Caco-2 (cell line): ENCODE measurements around the gene TSC22D3. TPM values are rescaled to one million over a fixed set of nuclear protein-coding genes. Genes with fewer than 3 reads are reported as not detected.

Experiments used
- BruUV-seq: library from RNA; stranded (reverse); fragments of 400-500 nt; replicated peaks from 2 replicates; lab custom pipeline; 2021; lab: Mats Ljungman, UMichigan
- CTCF ChIA-PET: fragments of 300-600 bp; sonication (Branson Sonifier 250); formaldehyde crosslinking; loops from one replicate; lab custom pipeline; 2022; ENCODE audit warnings: antibody characterized with exemption; lab: Charles Lee
- POLR2A ChIA-PET: fragments of 300-600 bp; sonication (Branson Sonifier 250); formaldehyde crosslinking; loops from one replicate; lab custom pipeline; 2022; ENCODE audit warnings: antibody characterized with exemption; lab: Charles Lee
- DNase-seq, 2 experiments: peaks; one replicate each; pipeline versions ENCODE4 v3.0.0 to v3.0.0-alpha.2; 2020 to 2022
- H3K27me3 ChIP-seq: replicated peaks from 2 replicates; pipeline ENCODE4 v1.6.0; 2011; ENCODE audit warnings: low read length; ENCODE audit not compliant: control insufficient read depth, insufficient read depth
- H3K36me3 ChIP-seq: 2 replicates; pipeline ENCODE4 v1.5.1; 2011; ENCODE audit warnings: low read length; ENCODE audit not compliant: control insufficient read depth, insufficient read depth
- H3K4me1 ChIP-seq: fragments of 250-450 bp; sonication (Bioruptor Pico); 2 replicates; pipeline ENCODE4 v1.5.1; 2020; ENCODE audit warnings: mild to moderate bottlenecking
- H3K4me3 ChIP-seq: 2 replicates; pipeline ENCODE4 v1.5.1; 2011; ENCODE audit warnings: low read depth, mild to moderate bottlenecking, control low read depth, low read length
- H3K9me3 ChIP-seq: fragments of 250-450 bp; sonication (Bioruptor Pico); 2 replicates; pipeline ENCODE4 v1.5.1; 2020; ENCODE audit warnings: mild to moderate bottlenecking, moderate library complexity
- H3K27ac Mint-ChIP-seq: one replicate; pipeline ENCODE4 v1.8.0; 2022; ENCODE audit warnings: mixed read lengths; ENCODE audit not compliant: unreplicated experiment
- H3K27me3 Mint-ChIP-seq: one replicate; pipeline ENCODE4 v1.8.0; 2022; ENCODE audit warnings: mixed read lengths; ENCODE audit not compliant: insufficient read depth, unreplicated experiment
- H3K36me3 Mint-ChIP-seq: one replicate; pipeline ENCODE4 v1.8.0; 2022; ENCODE audit warnings: mild to moderate bottlenecking, mixed read lengths; ENCODE audit not compliant: insufficient read depth, unreplicated experiment
- H3K4me1 Mint-ChIP-seq: one replicate; pipeline ENCODE4 v1.8.0; 2022; ENCODE audit warnings: low read depth, mixed read lengths; ENCODE audit not compliant: unreplicated experiment
- H3K4me3 Mint-ChIP-seq: one replicate; pipeline ENCODE4 v1.8.0; 2022; ENCODE audit warnings: mild to moderate bottlenecking, moderate library complexity, mixed read lengths; ENCODE audit not compliant: unreplicated experiment
- H3K9me3 Mint-ChIP-seq: one replicate; pipeline ENCODE4 v1.8.0; 2022; ENCODE audit warnings: mixed read lengths; ENCODE audit not compliant: unreplicated experiment
- CTCF ChIP-seq, 2 experiments: fragments of 200-600 bp in 1 of 2; IDR thresholded peaks; 1 replicate in 1 of 2; 2 replicates in 1 of 2; pipeline versions ENCODE4 v1.5.1 to v1.8.0; 2011 to 2022; ENCODE audit warnings: antibody characterized with exemption in 1 of 2, control low read depth in 1 of 2, inconsistent platforms in 1 of 2, low read depth in 1 of 2, low read length in 1 of 2, mild to moderate bottlenecking in 1 of 2, moderate library complexity in 1 of 2; ENCODE audit not compliant: insufficient read depth in 1 of 2, severe bottlenecking in 1 of 2, unreplicated experiment in 1 of 2
- intact Hi-C: fragments of 100-400 bp; cut with micrococcal nuclease; formaldehyde crosslinking; loops from one replicate; pipeline ENCODE4 v1.10.0; 2022; ENCODE audit not compliant: unreplicated experiment
- total RNA-seq: library from RNA; stranded (reverse); gene quantifications from 2 replicates; pipeline ENCODE4 v1.2.3, GENCODE V29; 2022

TSC22D3 gene
- total RNA-seq, 1 experiment from 2014 or later, result 2.2 TPM

GRCh38 chrX:107755721-107756120 lies 19.9 kb downstream of the TSC22D3 start:
- no peak for TF ChIP-seq CTCF (IDR thresholded peaks at IDR 0.05; ENCODE audit: insufficient read depth in 1 of 2, low read depth in 1 of 2, low read length in 1 of 2, severe bottlenecking in 1 of 2, unreplicated experiment in 1 of 2)
- no peak overlapping the region for H3K4me3 ChIP-seq
- POLR2A ChIA-PET, result no interaction called here
- no peaks in the 10 kb centered on the region for H3K4me1 ChIP-seq
- no peaks in the 10 kb centered on the region for H3K9me3 ChIP-seq
- no peaks in the 10 kb centered on the region for H3K27me3 ChIP-seq
- Mint-ChIP-seq H3K4me1 (no peaks in the 10 kb centered on the region), H3K9me3 (no peaks in the 10 kb centered on the region), H3K36me3 (no peaks in the 10 kb centered on the region), H3K27me3 (peaks cover 3% of the 10 kb centered on the region), H3K4me3 (no peak overlapping the region), H3K27ac (no peak overlapping the region)
- no TSS peak for BruUV-seq
- DNase-seq, result no peak
- CTCF ChIA-PET, result no interaction called here
- H3K36me3 ChIP-seq, result no peaks in the 10 kb centered on the region
- intact Hi-C loops, result no loop called here

- no peaks in the 10 kb centered on the region for H3K27me3 ChIP-seq
- TF ChIP-seq CTCF (IDR thresholded peaks at IDR 0.05; ENCODE audit: insufficient read depth in 1 of 2, low read depth in 1 of 2, low read length in 1 of 2, severe bottlenecking in 1 of 2, unreplicated experiment in 1 of 2), result no peak
- no TSS peak for BruUV-seq
- H3K4me3 Mint-ChIP-seq, result no peak overlapping the region
- H3K4me1 ChIP-seq, result no peaks in the 10 kb centered on the region
- H3K4me3 ChIP-seq, result no peak overlapping the region
- POLR2A ChIA-PET, result no interaction called here
- CTCF ChIA-PET, result no interaction called here
- H3K27ac Mint-ChIP-seq, result no peak overlapping the region
- intact Hi-C loops, result no loop called here
- H3K36me3 Mint-ChIP-seq, result no peaks in the 10 kb centered on the region
- H3K4me1 Mint-ChIP-seq, result no peaks in the 10 kb centered on the region
- no peak for DNase-seq
- no peaks in the 10 kb centered on the region for H3K9me3 Mint-ChIP-seq
- H3K9me3 ChIP-seq, result no peaks in the 10 kb centered on the region
- no peaks in the 10 kb centered on the region for H3K36me3 ChIP-seq
- H3K27me3 Mint-ChIP-seq, result no peaks in the 10 kb centered on the region
These were observed 22.4 kb downstream of the TSC22D3 start for GRCh38 chrX:107753187-107753586.

- H3K36me3 Mint-ChIP-seq, result no peaks in the 10 kb centered on the region
- no peak overlapping the region for H3K27ac Mint-ChIP-seq
- BruUV-seq, result no TSS peak
- no peak overlapping the region for H3K4me3 ChIP-seq
- no peaks in the 10 kb centered on the region for H3K4me1 Mint-ChIP-seq
- POLR2A ChIA-PET, result no interaction called here
- TF ChIP-seq CTCF (IDR thresholded peaks at IDR 0.05; ENCODE audit: insufficient read depth in 1 of 2, low read depth in 1 of 2, low read length in 1 of 2, severe bottlenecking in 1 of 2, unreplicated experiment in 1 of 2), result no peak
- H3K9me3 ChIP-seq, result no peaks in the 10 kb centered on the region
- no peaks in the 10 kb centered on the region for H3K27me3 Mint-ChIP-seq
- intact Hi-C loops, result no loop called here
- no peaks in the 10 kb centered on the region for H3K27me3 ChIP-seq
- no peaks in the 10 kb centered on the region for H3K36me3 ChIP-seq
- no peaks in the 10 kb centered on the region for H3K9me3 Mint-ChIP-seq
- DNase-seq, result no peak
- CTCF ChIA-PET, result no interaction called here
- no peak overlapping the region for H3K4me3 Mint-ChIP-seq
- H3K4me1 ChIP-seq, result no peaks in the 10 kb centered on the region
These were observed 22.9 kb downstream of the TSC22D3 start for GRCh38 chrX:107752714-107753113.
